HL-60 (cell line): Measurements from ENCODE around the gene TBX20.

Experiments used
- DNase-seq, 2 experiments: peaks; one replicate each; pipeline ENCODE4 v3.0.0-alpha.2; 2010 to 2020; ENCODE audit warnings: low read depth in 1 of 2, low spot score in 1 of 2
- H3K27ac ChIP-seq: fragments of 250-450 bp; sonication (Bioruptor Pico); replicated peaks from 2 replicates; pipeline ENCODE4 v1.5.1; 2020; ENCODE audit warnings: mild to moderate bottlenecking, moderate library complexity
- H3K27me3 ChIP-seq: fragments of 250-450 bp; sonication (Bioruptor Pico); 2 replicates; pipeline ENCODE4 v1.5.1; 2021; ENCODE audit warnings: mild to moderate bottlenecking, moderate library complexity; ENCODE audit not compliant: insufficient read depth, poor library complexity, severe bottlenecking
- H3K4me3 ChIP-seq: replicated peaks from 2 replicates; pipeline ENCODE4 v1.5.1; 2011; ENCODE audit warnings: mild to moderate bottlenecking, control low read depth, low read length; ENCODE audit not compliant: insufficient read depth
- CTCF ChIP-seq: IDR thresholded peaks from one replicate; pipeline ENCODE4 v1.5.1; 2011; ENCODE audit warnings: low read length, control low read depth, inconsistent platforms; ENCODE audit not compliant: insufficient read depth
- GABPA ChIP-seq: IDR thresholded peaks from 2 replicates; pipeline ENCODE4 v1.6.1; 2012; ENCODE audit warnings: low read depth
- POLR2AphosphoS5 ChIP-seq: IDR thresholded peaks from 2 replicates; pipeline ENCODE4 v1.6.1; 2012; ENCODE audit warnings: low read depth
- REST ChIP-seq: IDR thresholded peaks from 2 replicates; pipeline ENCODE4 v1.6.1; 2012; ENCODE audit warnings: low read depth; ENCODE audit not compliant: insufficient replicate concordance
- SPI1 ChIP-seq: IDR thresholded peaks from 2 replicates; pipeline ENCODE4 v1.6.1; 2012; ENCODE audit warnings: low read depth, mild to moderate bottlenecking, borderline replicate concordance

Gene TBX20

GRCh38 chr7:35259523-35259908 lies 5.6 kb upstream of the TBX20 start:
- no peak for DNase-seq
- peaks cover 80% of the 10 kb centered on the region for H3K27me3 ChIP-seq
- TF ChIP-seq GABPA, result no peak

GRCh38 chr7:35258868-35259522 lies 5.1 kb upstream of the TBX20 start:
- H3K27me3 ChIP-seq, result peaks cover 83% of the 10 kb centered on the region
- H3K27ac ChIP-seq, result no peak overlapping the region
- TF ChIP-seq REST (no peak), POLR2AphosphoS5 (no peak), SPI1 (no peak), GABPA (no peak), CTCF (no peak)
- H3K4me3 ChIP-seq, result no peak overlapping the region
- no peak for DNase-seq

More at GRCh38 chr7:35259523-35259908, 5.6 kb upstream of the TBX20 start:
- Histone ChIP-seq H3K27ac (no peak overlapping the region), H3K4me3 (no peak overlapping the region)

- no peak for DNase-seq
- Histone ChIP-seq H3K27ac (no peak overlapping the region), H3K27me3 (peaks cover 87% of the 10 kb centered on the region), H3K4me3 (no peak overlapping the region)
- TF ChIP-seq CTCF, result no peak
- TF ChIP-seq SPI1, result no peak
- no peak for TF ChIP-seq GABPA
- TF ChIP-seq POLR2AphosphoS5, result no peak
- no peak for TF ChIP-seq REST
Measured at GRCh38 chr7:35258125-35258867, 4.4 kb upstream of the TBX20 start.

GRCh38 chr7:35257251-35258124 lies 3.6 kb upstream of the TBX20 start:
- peaks cover 87% of the 10 kb centered on the region for H3K27me3 ChIP-seq
- H3K27ac ChIP-seq, result no peak overlapping the region
- H3K4me3 ChIP-seq, result no peak overlapping the region
- DNase-seq, result no peak
- no peak for TF ChIP-seq GABPA
